GM12892 (cell line): ENCODE data around the gene PABPN1. TPM values are rescaled to one million over a fixed set of nuclear protein-coding genes. Genes with fewer than 3 reads are reported as not detected.
"Not testable (repeated sequence)": the region's sequence is repeated elsewhere in the genome, so short reads cannot be mapped to it uniquely, and the experiment has no call there.

Experiments used
- DNase-seq: peaks from one replicate; pipeline ENCODE4 v3.0.0; 2011; ENCODE audit not compliant: insufficient read length
- FAIRE-seq: peaks from 2 replicates; lab custom pipeline; 2011; peaks lifted over from hg19 to GRCh38; lab: Jason Lieb, UNC
- POLR2A ChIP-seq: IDR thresholded peaks from 2 replicates; pipeline ENCODE4 v1.6.1; 2011; ENCODE audit warnings: low read depth, low read length, control low read depth
- POLR2AphosphoS5 ChIP-seq: IDR thresholded peaks from 2 replicates; pipeline ENCODE4 v1.6.1; 2011; ENCODE audit warnings: low read depth, low read length, control low read depth
- TAF1 ChIP-seq: IDR thresholded peaks from 2 replicates; pipeline ENCODE4 v1.6.1; 2011; ENCODE audit warnings: low read depth, mild to moderate bottlenecking, control low read depth, low read length, borderline replicate concordance
- polyA plus RNA-seq: library from polyadenylated mRNA; unstranded; fragments of >200 nt; gene quantifications from one replicate; pipeline ENCODE4 v1.2.1, GENCODE V29; 2012; ENCODE audit warnings: missing spikeins, inconsistent platforms; ENCODE audit not compliant: missing spikeins

The PABPN1 gene
- 136 TPM for polyA plus RNA-seq

- TF ChIP-seq POLR2A: peak; percentile 71
- TF ChIP-seq TAF1: no peak
- DNase-seq (peak; percentile 89), FAIRE-seq (peak; percentile 98)
Measured at GRCh38 chr14:23320584-23321571, at the start of gene PABPN1. Gene PABPN1, plus strand, starts transcription at chr14:23321457. Its CDS starts 13 bp downstream, at chr14:23321470.

- no peak for DNase-seq
- FAIRE-seq: no peak
- TF ChIP-seq POLR2A (no peak), POLR2AphosphoS5 (no peak), TAF1 (no peak)
Measured at GRCh38 chr14:23275412-23275811, 45.8 kb upstream of the PABPN1 start.

- no peak for DNase-seq
- FAIRE-seq: no peak
- no peak for TF ChIP-seq TAF1
- TF ChIP-seq POLR2A: no peak
- no peak for TF ChIP-seq POLR2AphosphoS5
Measured at GRCh38 chr14:23277189-23277588, 44.1 kb upstream of the PABPN1 start.

GRCh38 chr14:23277928-23278327, 43.3 kb upstream of the PABPN1 start:
- not testable (repeated sequence) for DNase-seq, FAIRE-seq

GRCh38 chr14:23281247-23281646, 40.0 kb upstream of the PABPN1 start:
- no peak for TF ChIP-seq TAF1
- TF ChIP-seq POLR2A: no peak
- TF ChIP-seq POLR2AphosphoS5: no peak
- no peak for DNase-seq

GRCh38 chr14:23284654-23285529, 36.4 kb upstream of the PABPN1 start:
- TF ChIP-seq TAF1 (no peak), POLR2A (0 out of 2 replicates have a peak, but pooled peaks have one; percentile 10)
- DNase-seq (no peak), FAIRE-seq (no peak)

More at GRCh38 chr14:23281247-23281646, 40.0 kb upstream of the PABPN1 start:
- FAIRE-seq: no peak

GRCh38 chr14:23285530-23286019, 35.7 kb upstream of the PABPN1 start:
- TF ChIP-seq POLR2A (0 out of 2 replicates have a peak, but pooled peaks have one; percentile 11), TAF1 (no peak)
- FAIRE-seq (no peak), DNase-seq (no peak)

- FAIRE-seq: peak; percentile 99
Measured at GRCh38 chr14:23286020-23286901, 35.0 kb upstream of the PABPN1 start, which contains the start of gene HOMEZ. Gene HOMEZ, minus strand, starts transcription at chr14:23286132. Its CDS starts 180 bp downstream, at chr14:23285952.

GRCh38 chr14:23286902-23287479, 34.3 kb upstream of the PABPN1 start:
- FAIRE-seq (no peak), DNase-seq (no peak)
- TF ChIP-seq POLR2A (no peak), POLR2AphosphoS5 (no peak), TAF1 (no peak)

More at GRCh38 chr14:23286020-23286901, 35.0 kb upstream of the PABPN1 start, which contains the start of gene HOMEZ:
- TF ChIP-seq POLR2A: peak; percentile 61
- TF ChIP-seq POLR2AphosphoS5: 0 out of 2 replicates have a peak, but pooled peaks have one; percentile 10
- peak; percentile 28; the same call in 1 of the 2 replicates for TF ChIP-seq TAF1
- peak; percentile 94 for DNase-seq
